Posterior cingulate gyrus (tissue), 11 donors: ENCODE measurements around the gene CALU.

Source experiments
- DNase-seq, 10 donors: peaks; one replicate each; pipeline versions ENCODE4 v3.0.0 to v3.0.0-alpha.2; 2020 to 2021; ENCODE audit warnings: mixed read lengths in 3 of 10
- intact Hi-C: fragments of 100-400 bp; cut with DNase I; formaldehyde crosslinking; loops from one replicate; pipeline ENCODE4 v1.15.1; 2023

CALU gene

DNA sequence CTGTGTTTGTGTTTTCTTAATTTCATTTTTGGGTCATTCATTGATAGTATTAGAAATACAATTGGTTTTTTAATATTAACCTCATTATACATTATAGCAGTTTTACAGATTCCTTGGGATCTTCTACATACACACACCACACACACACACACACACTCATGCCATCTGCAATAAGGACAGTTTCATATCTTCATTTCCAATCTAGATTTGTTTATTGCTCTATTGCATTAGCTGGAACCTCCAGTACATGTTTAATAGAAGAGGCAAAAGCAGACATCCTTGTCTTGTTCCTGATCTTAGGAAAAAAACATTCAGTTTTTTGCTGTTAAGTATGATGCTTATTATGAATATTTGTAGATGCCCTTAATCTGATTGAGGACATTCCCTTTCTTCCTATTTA, 17.8 kb upstream of the CALU start:
- no peak for DNase-seq
- intact Hi-C loops, result no loop called here

DNA sequence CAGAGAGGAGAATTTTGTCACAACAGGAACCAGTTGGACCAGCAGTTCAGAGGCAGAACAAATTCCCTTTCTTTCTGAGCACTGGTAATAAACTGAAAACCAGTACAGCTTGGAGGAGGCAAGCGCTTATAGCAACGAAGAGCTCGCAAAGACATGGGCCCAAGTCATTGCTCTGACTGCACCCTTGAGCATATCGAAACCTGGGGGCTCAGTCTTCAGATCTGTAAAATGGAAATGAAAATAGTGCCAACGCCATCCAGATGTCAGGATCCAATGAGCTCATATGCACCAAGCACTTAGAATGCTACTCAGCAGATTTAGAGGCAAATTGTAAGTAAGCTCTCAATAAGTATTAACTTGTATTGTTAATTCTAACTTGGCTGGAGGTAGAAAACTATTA, 14.4 kb upstream of the CALU start:
- DNase-seq, result no peak
- intact Hi-C loops, result no loop called here

DNA sequence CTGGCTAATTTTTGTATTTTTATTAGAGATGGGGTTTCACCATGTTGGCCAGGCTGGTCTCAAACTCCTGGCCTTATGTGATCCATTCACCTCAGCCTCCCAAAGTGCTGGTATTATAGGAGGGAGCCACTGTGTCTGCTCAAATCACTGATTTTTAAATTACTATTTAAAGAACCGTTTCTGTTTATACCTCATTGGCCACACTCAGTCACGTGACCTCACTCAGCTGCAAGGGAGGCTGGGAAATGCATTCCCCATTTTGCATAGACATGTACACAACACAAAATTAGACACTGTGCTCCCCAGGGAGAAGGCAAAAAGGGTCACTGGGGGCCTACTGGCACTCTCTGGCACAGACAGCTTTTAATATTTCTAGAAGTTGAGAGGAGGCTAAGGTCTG, 13.6 kb upstream of the CALU start:
- intact Hi-C loops, result no loop called here
- DNase-seq, result no peak

DNA sequence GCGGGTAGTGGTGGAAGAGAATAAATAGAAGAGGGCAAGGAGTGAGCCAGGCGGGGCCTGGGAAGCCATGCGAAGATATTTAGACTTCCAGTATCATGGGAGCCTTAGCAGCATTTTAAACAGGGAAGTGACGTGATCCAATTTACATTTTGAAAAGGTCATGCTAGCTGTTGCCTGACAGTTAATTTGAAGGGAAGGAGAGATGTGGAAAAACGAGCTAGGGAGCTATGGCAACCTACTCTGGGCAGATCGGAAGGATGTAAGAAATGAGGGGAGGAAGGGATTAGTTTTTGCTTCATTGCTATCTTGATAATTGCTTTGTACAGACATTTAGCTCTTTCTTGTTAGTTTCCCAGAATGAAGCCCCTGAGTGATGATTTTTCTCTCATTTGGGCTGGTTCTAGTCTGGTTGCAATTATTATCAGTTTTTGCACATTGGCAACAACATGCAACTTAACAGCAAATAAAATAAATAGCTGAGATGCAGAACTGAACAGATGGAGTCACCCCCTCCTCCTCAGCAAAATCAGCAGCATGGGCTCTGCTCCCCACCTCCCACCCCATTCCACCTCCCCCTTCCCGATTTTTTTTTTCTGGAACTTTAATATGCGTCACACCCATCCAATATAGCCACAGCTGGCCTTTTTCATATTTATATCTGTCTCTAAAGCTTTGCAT, 13.0 kb upstream of the CALU start:
- intact Hi-C loops, result no loop called here
- DNase-seq, result no peak

DNA sequence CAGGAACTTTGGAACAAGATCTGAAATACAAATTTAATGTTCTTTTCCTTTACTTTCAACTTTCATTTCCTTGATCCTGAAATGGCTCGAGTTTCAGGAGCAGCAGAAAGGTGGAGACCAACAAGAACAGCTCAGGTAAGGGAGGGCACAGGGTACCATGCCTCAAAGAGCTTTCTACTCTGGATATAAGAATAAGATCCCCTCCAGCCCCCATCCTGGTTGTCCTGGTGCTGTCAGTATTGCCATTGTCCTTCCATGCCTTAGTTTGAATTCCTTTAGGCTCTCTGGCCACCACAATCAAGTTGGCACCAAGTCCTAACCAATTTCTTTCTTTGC, 12.5 kb upstream of the CALU start:
- intact Hi-C loops, result no loop called here
- no peak for DNase-seq

DNA sequence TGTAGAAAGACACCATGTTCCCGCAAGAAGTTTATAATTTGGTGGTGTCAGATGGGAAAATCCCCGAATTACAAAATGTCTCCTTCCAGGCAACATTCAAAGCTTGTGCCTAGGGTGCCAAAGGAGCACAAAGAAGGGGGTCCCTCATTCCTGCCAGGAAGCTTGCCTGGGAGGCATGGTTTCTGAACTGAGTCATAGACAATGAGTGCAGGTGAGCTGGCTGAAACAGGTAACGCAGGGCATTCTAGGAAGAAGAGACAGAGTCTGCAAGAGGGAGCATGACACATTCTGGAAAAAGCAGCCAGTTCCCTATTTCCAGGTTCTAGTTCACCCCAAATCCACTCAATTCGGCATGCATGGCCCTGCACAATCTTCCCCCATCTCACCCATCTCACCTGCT, 11.9 kb upstream of the CALU start:
- intact Hi-C loops, result no loop called here

DNA sequence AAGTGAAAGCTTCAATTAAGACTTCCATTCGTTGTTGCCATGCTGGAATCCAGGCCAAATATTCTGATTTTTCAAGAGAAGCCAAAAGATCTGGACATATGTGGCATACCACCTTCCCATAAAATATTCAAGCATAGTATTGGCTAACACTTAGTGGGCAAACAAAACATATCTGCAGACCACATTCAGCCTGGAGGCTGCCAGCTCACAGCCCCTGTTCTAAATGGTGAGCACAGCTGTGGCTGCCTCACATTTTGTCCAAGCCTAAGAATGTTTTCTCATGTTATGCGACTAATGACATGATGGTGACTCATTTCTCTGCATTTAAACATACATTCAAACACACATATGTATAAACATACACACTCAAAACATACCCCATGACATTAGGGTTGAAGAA, 10.6 kb upstream of the CALU start:
- intact Hi-C loops, result no loop called here
- DNase-seq, result no peak

More for the DNA sequence above, 11.9 kb upstream of the CALU start:
- no peak for DNase-seq

DNA sequence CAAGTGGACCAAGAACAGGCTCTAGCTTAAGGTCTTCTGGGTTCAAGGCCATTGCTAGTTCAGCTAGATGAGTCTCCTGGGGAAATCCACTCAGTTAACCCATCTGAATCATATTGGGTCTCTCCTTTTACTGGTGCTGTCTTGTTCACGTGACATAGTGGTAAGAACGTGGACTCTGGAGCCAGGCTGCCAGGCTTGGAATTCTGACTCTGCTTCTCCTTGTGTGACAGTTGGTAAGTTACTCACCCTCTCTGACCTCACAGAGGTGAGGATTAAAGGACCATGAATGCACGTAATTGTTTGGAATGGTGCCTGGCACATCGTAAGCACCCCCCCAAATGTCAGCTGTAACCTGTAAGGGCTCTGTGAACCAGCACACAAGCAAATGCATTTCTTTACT, 9.7 kb upstream of the CALU start:
- intact Hi-C loops, result no loop called here
- no peak for DNase-seq

DNA sequence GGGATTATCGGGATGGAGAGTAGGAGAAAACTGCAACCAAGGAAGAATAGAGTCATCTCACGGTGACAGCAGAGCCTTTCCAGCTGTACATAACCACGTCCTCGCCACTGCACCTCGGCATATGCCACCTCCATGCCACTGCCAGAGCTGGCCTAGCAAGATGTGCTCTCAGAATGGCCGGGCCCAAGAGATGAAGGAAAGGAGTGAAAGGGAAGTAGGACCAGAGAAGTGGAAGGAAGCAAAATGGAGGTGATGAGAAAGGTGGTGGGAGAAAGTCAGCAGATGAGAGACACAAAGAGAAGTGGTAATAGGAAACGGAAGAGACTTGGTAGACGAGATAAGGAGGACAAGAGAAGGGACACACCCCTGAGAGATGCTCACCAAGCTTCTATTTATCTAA, 8.0 kb upstream of the CALU start:
- DNase-seq, result no peak
- intact Hi-C loops, result no loop called here

DNA sequence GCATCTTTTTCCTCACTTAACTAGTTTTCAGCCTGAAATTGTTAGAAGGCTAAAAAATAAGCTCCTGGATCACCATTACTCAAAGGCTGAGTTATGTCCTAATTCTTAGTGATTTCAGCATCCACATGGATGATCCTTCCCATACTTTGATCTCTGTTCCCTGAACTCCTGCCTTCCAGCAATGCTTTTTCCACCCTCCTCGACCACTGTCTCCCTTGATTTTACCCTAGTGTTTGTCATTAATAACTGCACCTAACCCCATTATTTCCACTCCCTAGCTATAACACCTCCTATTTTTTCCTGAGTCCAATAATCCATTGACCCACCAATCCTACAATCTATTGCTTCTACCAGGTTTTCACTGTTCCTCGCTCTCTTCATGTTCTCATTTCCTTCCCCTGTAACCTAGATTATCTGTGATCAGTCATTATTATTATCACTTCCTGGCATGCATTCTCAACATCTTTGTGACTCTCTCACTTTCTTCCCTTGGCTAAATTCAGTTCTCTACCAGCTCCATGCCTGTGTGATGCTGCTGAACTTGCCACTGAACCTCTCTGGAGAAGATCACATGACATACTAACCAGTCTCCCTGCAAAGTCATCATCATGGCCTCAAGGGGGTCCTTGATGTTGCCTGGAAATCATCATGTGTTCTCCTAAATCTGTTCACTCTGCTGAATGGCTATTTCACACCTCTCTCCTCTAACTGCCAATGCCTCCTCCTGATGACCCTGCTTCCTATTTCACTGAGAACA, 6.5 kb upstream of the CALU start:
- no peak for DNase-seq
- intact Hi-C loops, result no loop called here

DNA sequence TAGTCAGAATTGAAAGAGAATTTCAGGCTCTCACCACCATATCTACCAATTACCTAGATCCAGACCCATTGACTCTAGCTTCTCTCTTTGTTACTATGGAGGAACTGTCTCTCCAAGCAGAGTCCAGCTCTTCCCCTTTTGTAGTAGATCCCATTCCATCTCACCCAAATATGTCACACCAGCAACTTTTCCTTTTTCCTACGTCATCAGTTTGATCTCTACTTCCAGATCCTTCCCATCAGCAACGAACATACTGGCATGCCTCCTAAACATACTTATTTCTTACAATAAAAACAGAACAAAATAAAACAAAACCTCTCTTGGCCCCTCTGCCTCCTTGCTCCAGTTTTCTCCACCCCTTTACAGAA, 5.9 kb upstream of the CALU start:
- DNase-seq, result no peak
- intact Hi-C loops, result no loop called here

DNA sequence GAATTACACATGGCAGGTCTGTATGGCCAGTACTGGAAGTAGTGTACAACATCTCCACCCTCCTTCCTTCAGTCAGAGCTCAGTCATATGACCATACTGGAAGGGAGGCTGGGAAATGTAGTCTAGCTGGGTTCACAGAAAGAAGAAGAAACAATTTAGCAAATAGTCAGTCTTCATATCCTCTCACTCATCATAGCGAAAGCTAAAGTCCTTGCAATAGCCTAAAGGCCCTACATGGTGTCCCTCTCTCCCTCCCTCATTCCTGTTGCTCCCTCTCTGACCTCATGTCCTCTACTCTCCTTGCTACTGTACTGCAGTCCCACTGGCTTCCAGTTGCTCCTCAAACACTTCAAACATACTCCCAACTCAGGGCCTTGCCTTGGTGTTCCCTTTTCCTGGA, 4.3 kb upstream of the CALU start:
- intact Hi-C loops, result no loop called here
- no peak for DNase-seq

DNA sequence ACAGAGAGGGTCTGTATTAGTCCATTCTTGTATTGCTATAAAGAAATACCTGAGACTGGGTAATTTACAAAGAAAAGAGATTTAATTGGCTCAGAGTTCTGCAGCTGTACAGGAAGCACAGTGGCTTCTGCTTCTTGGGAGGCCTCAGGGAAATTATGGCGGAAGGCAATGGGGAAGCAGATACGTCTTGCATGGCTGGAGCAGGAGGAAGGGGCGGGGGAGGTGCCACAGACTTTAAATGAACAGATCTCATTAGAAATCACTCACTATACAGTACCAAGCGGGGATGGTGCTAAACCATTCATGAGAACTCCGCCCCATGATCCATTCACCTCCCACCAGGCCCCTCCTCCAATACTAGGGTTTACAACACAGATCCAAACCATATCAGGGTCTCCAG, 3.7 kb upstream of the CALU start:
- intact Hi-C loops, result no loop called here

DNA sequence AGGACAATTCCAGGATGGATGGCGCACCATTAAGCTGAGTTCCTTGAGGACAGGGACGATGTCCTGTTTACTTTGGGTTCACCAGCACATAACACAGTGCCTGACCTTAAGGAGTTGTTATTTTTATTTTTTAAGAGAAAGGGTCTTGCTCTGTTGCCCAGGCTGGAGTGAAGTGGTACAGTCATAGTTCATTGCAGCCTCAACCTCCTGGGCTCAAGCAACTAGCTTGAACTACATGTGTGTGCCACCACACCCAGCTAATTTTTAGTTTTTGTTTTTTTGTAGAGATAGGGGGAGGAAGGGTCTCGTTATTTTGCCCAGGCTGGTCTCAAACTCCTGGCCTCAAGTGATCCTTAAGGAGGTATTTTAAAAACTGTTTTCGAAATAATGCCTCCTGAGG, 1.7 kb upstream of the CALU start:
- intact Hi-C loops, result no loop called here
- no peak for DNase-seq

More for the DNA sequence above, 3.7 kb upstream of the CALU start:
- no peak for DNase-seq

DNA sequence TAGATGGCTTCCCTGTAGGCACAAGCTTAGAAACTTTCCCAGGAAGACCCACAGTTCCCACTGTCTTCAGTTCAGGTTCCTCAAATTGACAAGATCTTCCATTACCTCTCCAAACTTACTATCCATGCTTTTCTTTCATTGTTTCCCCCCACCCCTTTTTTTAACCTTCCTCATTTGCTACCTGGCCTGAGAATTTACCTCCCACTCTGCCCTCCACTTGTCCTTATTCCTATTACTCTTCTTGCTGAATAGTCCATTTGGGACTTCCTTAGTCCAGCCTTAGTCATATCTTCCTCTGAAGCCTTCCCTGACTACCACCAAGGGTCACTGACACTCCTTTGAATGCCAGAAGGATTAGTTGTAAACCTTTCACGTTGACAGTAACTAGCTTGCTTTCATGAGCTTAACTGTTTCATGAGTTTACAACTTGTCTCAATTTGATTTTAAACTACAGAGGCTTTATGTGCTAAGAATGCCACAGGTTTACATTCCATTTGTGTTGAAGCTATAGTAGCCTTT, 1.2 kb upstream of the CALU start:
- intact Hi-C loops, result no loop called here
- no peak for DNase-seq

DNA sequence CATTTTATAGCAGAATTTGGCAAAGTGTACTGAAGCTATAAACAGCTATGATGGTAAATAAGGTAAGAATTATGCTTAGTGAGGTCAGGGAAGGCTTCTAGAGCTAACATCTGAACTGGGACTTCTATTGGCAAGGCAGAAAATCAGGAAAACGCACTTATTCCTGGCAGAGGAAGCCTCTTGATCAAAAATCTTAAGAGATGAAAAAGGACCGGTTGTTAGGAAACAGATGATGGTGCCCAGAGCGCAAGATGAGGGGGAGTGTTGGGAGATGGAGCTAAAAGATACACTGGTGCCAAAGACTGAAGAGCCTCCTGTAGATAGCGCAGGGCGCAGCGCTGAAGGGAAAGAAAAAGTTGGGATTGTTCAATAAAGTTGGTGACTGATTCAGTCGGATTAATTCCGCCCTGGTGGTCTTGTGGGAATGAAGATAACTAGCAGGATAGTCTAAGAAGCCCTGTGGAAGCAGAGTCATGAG, 550 bp upstream of the CALU start:
- intact Hi-C loops, result loop anchor here (1.0 kb wide), 1 partner anchor 125 kb away; no protein-coding TSS in a partner anchor
- DNase-seq, result peak in 4 of 10 donors; percentile 10 to 76 (median 16)

DNA sequence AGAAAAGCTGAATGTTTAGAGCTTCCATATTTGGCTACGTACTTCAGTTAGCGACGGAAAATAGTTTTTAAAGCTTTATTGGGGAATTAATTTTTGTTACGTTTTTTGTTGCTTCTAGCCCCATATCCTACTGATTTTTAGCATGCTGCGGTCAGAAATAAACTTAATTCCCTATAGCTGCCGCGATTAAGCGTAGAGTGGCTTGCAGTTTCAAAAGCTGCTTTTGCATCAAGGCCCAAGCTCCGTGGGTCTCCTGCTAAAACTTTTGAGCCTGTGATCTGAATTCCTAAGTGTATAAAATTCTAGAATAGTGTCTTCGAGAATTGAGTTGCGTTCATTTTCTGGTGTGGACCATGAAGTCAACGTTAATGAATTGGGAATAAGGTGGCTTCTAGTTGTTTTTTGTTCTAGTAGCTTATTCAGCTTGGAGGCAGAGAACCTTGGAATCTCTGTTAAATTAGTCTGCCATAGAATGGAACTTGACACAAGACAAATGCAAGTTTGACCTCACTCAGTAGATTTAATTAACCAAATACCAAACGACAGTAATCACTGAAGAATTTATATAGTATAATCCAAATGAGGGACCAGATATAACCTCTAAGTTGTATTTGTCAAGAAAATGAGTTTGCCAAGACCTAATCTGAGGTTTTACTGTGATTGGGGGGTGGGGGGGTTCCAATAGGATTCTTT, 977 bp downstream of the CALU start:
- no peak for DNase-seq
- intact Hi-C loops, result loop anchor here (1.0 kb wide), 1 partner anchor 123 kb away; no protein-coding TSS in a partner anchor

DNA sequence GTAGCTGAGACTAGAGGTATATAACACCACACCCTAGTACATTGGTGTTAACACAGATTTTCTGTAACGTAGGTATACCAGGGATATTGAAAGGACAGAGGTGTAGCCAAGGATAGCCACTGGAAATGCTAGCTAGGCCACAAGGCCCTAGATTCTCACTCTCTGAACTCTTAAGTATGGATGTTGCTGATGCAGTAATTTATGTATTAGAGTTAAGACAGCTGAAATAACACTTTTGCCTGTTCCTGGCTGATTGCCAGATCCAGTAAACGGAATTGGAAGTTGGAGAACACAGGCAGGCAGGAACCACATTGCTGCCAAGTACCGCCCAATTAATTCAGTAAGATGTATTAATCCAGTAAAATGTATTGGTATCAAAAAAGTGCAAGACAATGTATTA, 1.8 kb downstream of the CALU start:
- intact Hi-C loops, result no loop called here
- DNase-seq, result no peak

DNA sequence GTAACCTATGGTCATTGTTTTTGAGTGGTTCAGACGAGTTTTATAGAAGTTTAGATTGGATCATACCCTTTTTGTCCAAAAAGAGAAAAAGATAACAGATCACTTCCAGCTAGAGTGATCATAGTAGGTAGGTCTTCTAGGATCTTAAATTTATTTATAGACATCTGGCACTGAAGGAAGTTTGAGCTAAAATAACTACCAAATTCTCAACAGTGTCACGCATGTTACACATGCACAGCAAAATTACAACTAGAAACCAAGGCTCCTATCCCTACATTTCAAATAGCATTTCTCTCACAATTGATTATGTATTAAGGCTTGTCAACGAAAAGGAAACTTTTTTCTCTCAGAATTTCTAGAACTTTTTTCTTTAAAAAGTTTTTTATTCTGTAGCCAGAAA, 2.3 kb downstream of the CALU start:
- intact Hi-C loops, result no loop called here

DNA sequence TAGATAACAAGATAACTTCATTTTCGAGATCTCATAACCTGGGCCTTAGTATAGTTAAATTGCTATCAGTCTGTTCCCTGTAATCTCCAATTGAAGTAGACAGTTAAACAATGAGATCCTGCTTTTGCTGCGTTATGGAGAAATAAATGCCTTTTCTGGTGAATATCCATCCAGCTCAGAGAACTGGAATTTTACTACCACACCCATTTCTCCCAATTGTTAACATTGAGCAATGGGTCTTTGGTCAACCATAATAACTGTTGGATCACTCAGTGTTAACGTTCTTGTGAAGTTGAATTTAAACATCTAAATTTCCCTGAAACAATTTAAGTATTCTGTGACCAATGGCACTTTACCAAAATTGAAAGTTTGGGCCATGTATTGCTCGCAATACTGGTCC, 3.0 kb downstream of the CALU start:
- intact Hi-C loops, result no loop called here
- no peak for DNase-seq

More for the DNA sequence above, 2.3 kb downstream of the CALU start:
- no peak for DNase-seq

DNA sequence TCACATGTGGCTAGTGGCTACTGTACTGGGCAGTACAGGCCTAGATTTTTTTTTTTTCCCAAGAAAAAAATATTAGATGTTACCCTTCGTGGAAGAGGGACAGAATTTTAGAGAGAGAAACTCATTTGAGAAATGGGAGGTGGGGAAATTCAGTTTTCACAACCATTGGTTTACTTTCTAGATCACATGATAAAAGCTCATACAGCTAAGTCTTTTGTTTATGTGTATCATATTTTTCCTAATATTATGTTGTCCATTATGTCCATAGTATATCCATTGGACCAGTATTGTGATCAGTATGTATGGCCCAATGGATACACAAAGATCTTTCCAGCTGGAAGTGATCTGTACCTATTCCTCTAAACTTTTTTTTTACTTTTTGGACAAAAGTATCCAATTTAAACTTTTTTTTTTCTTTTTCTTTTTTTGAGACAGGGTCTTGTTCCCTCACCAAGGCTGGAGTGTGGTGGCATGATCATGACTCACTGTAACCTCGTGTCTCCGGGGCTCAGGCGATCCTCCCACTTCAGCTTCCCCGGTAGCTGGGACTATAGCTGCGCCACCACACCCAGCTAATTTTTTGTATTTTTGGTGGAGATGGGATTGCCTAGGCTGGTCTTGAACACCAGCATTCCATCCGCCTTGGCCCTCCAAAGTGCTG, 4.1 kb downstream of the CALU start:
- no peak for DNase-seq
- intact Hi-C loops, result no loop called here
